Keratinocyte (primary cell): ENCODE measurements around the gene MED31. TPM values are rescaled to one million over a fixed set of nuclear protein-coding genes. Genes with fewer than 3 reads are reported as not detected.

ENCODE experiments used
- DNase-seq: peaks from one replicate; pipeline ENCODE4 v3.0.0-alpha.2; 2011; ENCODE audit warnings: low read depth, missing footprints, low spot score
- FAIRE-seq: peaks from 2 replicates; lab custom pipeline; 2011; peaks lifted over from hg19 to GRCh38; lab: Jason Lieb, UNC
- H2AFZ ChIP-seq: 2 replicates; pipeline ENCODE4 v1.6.0; 2012; ENCODE audit warnings: low read length, control low read depth, inconsistent platforms; ENCODE audit not compliant: control insufficient read depth
- H3K27ac ChIP-seq: 2 replicates; pipeline ENCODE4 v1.5.1; 2011; ENCODE audit warnings: low read length; ENCODE audit not compliant: control insufficient read depth, insufficient read depth
- H3K27me3 ChIP-seq: 3 replicates; pipeline ENCODE4 v1.6.0; 2011; ENCODE audit warnings: low read length; ENCODE audit not compliant: control insufficient read depth, insufficient read depth; ENCODE audit errors: extremely low read depth
- H3K36me3 ChIP-seq, 2 experiments: 2 replicates in 1 of 2; 3 replicates in 1 of 2; pipeline ENCODE4 v1.5.1; 2011; ENCODE audit warnings: low read length in 2 of 2, mild to moderate bottlenecking in 1 of 2; ENCODE audit not compliant: control insufficient read depth in 2 of 2, insufficient read depth in 2 of 2; ENCODE audit errors: extremely low read depth in 1 of 2
- H3K4me1 ChIP-seq: 3 replicates; pipeline ENCODE4 v1.5.1; 2011; ENCODE audit warnings: low read length; ENCODE audit not compliant: control insufficient read depth, insufficient read depth; ENCODE audit errors: extremely low read depth
- H3K4me2 ChIP-seq: 3 replicates; pipeline ENCODE4 v1.6.0; 2011; ENCODE audit warnings: low read depth, low read length; ENCODE audit not compliant: control insufficient read depth, insufficient read depth; ENCODE audit errors: extremely low read depth
- H3K4me3 ChIP-seq, 3 experiments: fragments of 200-600 bp in 1 of 3; sonication (generic) in 1 of 3; 2 replicates in 2 of 3; 3 replicates in 1 of 3; pipeline ENCODE4 v1.5.1; 2011 to 2016; ENCODE audit warnings: low read length in 3 of 3, mild to moderate bottlenecking in 3 of 3, control low read depth in 2 of 3, inconsistent platforms in 1 of 3, low read depth in 1 of 3, mixed read lengths in 1 of 3, mixed run types in 1 of 3, moderate library complexity in 1 of 3; ENCODE audit not compliant: control insufficient read depth in 2 of 3, insufficient read depth in 2 of 3; ENCODE audit errors: extremely low read depth in 1 of 3
- H3K79me2 ChIP-seq: 2 replicates; pipeline ENCODE4 v1.6.0; 2012; ENCODE audit warnings: low read length; ENCODE audit not compliant: control insufficient read depth, insufficient read depth
- H3K9ac ChIP-seq: 3 replicates; pipeline ENCODE4 v1.6.0; 2011; ENCODE audit warnings: low read length; ENCODE audit not compliant: control insufficient read depth, insufficient read depth; ENCODE audit errors: extremely low read depth
- H3K9me1 ChIP-seq: 3 replicates; pipeline ENCODE4 v1.6.0; 2011; ENCODE audit warnings: low read length; ENCODE audit not compliant: control insufficient read depth, insufficient read depth; ENCODE audit errors: extremely low read depth
- H3K9me3 ChIP-seq: 2 replicates; pipeline ENCODE4 v1.5.1; 2012; ENCODE audit warnings: low read depth, low read length; ENCODE audit not compliant: control insufficient read depth
- H4K20me1 ChIP-seq: 3 replicates; pipeline ENCODE4 v1.6.0; 2011; ENCODE audit warnings: low read length; ENCODE audit not compliant: control insufficient read depth, insufficient read depth; ENCODE audit errors: extremely low read depth
- EZH2 ChIP-seq: IDR thresholded peaks from one replicate; pipeline ENCODE4 v1.6.1; 2012; ENCODE audit warnings: inconsistent platforms, mild to moderate bottlenecking, low read length, moderate library complexity
- dilution Hi-C: fragments of 300-500 bp; cut with MboI; formaldehyde crosslinking; loops from one replicate; pipeline ENCODE4 v1.7.0; 2020; ENCODE audit warnings: low sequenced_read_pairs; ENCODE audit not compliant: extremely low pct_ligation_motif_present
- polyA plus RNA-seq, 5 experiments: library from polyadenylated mRNA; depleted of rRNA in 3 of 5; stranded (reverse) in 3 of 5; stranded (forward) in 1 of 5; unstranded in 1 of 5; fragments of >200 nt; gene quantifications; 1 replicate in 1 of 5; 2 replicates in 3 of 5; 3 replicates in 1 of 5; pipeline versions ENCODE4 v1.2.1 to v1.2.3, GENCODE V29; 2011 to 2012; ENCODE audit warnings: missing spikeins in 2 of 5, low read depth in 1 of 5, low replicate concordance in 1 of 5
- TF ChIP-seq, protein P1 (sequence below), 3 experiments: IDR thresholded peaks in 1 of 3; conservative IDR thresholded peaks in 1 of 3; optimal IDR thresholded peaks in 1 of 3; 2 replicates in 2 of 3; 3 replicates in 1 of 3; pipeline versions ENCODE3 to v1.5.1; 2011; ENCODE audit warnings: low read length in 3 of 3, mild to moderate bottlenecking in 3 of 3, moderate library complexity in 2 of 3, control low read depth in 1 of 3, inconsistent platforms in 1 of 3; ENCODE audit not compliant: insufficient read depth in 2 of 3; ENCODE audit errors: extremely low read depth in 1 of 3

MED31 gene
- polyA plus RNA-seq, 1 donor (not counting 4 experiments of a cell fraction or from before 2014, with no cell fraction given): 49.0 TPM

DNA sequence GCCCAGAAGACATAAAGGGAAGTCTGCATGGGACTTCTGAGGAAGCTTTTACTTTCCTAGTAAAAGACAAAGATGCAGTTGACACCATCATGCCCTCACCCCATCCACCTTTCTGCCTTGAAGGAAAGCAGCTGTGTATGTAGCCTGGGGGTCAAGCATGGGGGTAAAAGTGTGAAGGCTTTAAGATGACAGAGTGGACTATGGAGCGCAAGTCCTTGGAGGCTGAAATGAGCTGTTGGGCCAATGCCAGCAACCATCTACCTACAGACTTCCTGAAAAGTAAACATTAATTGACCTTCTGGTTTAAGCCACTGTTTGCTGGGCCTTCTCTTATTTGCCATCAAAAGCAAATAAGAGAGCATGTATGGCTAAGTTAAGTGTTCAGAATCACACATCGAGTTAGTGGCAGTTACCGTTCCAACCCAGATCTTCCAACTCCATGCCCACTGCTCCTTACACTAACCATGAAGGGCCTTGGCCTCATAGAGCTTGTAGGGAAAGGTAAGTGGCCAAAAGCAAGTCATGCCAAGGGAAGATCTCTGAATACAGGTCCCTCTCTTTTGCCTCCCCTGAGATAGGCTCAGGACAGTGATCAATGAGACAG lies 31.8 kb upstream of the MED31 start:
- Histone ChIP-seq H3K4me1 (peaks cover 11% of the 10 kb centered on the region), H3K9me3 (no peaks in the 10 kb centered on the region), H3K27me3 (no peaks in the 10 kb centered on the region), H3K36me3 (no peaks in the 10 kb centered on the region), H3K27ac (no peak overlapping the region), H2AFZ (no peak overlapping the region), H3K4me3 (no peak overlapping the region), H3K9me1 (no peaks in the 10 kb centered on the region), H3K79me2 (no peaks in the 10 kb centered on the region), H4K20me1 (no peaks in the 10 kb centered on the region), H3K4me2 (no peak overlapping the region), H3K9ac (no peak overlapping the region)
- dilution Hi-C loops: no loop called here
- no peak for FAIRE-seq
- no peak for TF ChIP-seq EZH2
- TF ChIP-seq, protein P1, sequence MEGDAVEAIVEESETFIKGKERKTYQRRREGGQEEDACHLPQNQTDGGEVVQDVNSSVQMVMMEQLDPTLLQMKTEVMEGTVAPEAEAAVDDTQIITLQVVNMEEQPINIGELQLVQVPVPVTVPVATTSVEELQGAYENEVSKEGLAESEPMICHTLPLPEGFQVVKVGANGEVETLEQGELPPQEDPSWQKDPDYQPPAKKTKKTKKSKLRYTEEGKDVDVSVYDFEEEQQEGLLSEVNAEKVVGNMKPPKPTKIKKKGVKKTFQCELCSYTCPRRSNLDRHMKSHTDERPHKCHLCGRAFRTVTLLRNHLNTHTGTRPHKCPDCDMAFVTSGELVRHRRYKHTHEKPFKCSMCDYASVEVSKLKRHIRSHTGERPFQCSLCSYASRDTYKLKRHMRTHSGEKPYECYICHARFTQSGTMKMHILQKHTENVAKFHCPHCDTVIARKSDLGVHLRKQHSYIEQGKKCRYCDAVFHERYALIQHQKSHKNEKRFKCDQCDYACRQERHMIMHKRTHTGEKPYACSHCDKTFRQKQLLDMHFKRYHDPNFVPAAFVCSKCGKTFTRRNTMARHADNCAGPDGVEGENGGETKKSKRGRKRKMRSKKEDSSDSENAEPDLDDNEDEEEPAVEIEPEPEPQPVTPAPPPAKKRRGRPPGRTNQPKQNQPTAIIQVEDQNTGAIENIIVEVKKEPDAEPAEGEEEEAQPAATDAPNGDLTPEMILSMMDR (optimal IDR thresholded peaks at IDR 0.05 in 1 of 3, IDR thresholded peaks at IDR 0.05 in 1 of 3, conservative IDR thresholded peaks at IDR 0.05 in 1 of 3; ENCODE audit: extremely low read depth in 1 of 3, insufficient read depth in 2 of 3, low read length in 3 of 3): no peak
- DNase-seq: no peak

DNA sequence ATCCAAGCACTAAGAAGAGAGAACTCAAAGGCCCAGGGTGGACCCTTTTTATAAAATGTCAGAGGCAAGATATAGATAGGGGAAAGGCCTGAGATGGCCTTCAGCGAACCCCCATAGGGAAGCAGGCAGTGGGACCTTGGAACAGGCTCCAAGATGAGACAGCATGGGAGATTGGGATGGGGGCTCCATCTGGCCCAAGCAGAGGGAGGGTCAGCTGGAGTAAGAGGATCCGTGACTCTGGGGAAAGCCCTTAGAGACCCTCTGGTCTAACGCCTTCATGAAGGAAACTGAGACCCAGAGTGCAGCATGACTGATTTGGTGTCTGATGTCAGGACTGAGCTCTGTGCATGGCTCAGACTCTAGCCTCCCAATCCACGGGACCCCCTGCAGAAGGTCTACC lies 30.9 kb upstream of the MED31 start:
- H3K9ac ChIP-seq: no peak overlapping the region
- no peak overlapping the region for H3K27ac ChIP-seq
- TF ChIP-seq EZH2: no peak
- TF ChIP-seq, protein P1 (optimal IDR thresholded peaks at IDR 0.05 in 1 of 3, IDR thresholded peaks at IDR 0.05 in 1 of 3, conservative IDR thresholded peaks at IDR 0.05 in 1 of 3; ENCODE audit: extremely low read depth in 1 of 3, insufficient read depth in 2 of 3, low read length in 3 of 3): no peak
- no peaks in the 10 kb centered on the region for H3K9me3 ChIP-seq
- H3K27me3 ChIP-seq: no peaks in the 10 kb centered on the region
- H3K79me2 ChIP-seq: no peaks in the 10 kb centered on the region
- peaks cover 11% of the 10 kb centered on the region for H3K4me1 ChIP-seq
- FAIRE-seq (no peak), DNase-seq (no peak)
- dilution Hi-C loops: no loop called here
- H3K4me3 ChIP-seq: no peak overlapping the region
- H3K4me2 ChIP-seq: no peak overlapping the region
- H2AFZ ChIP-seq: no peak overlapping the region
- H3K9me1 ChIP-seq: no peaks in the 10 kb centered on the region
- H4K20me1 ChIP-seq: no peaks in the 10 kb centered on the region
- no peaks in the 10 kb centered on the region for H3K36me3 ChIP-seq
